GM18520 (cell line): ENCODE data around the gene MKRN2.

Source experiments
- ATAC-seq: cut with Tn5 transposase; IDR thresholded peaks from one replicate; pipeline ENCODE4 v1.9.1; 2021; ENCODE audit not compliant: unreplicated experiment

Gene MKRN2

GRCh38 chr3:12585181-12585580 is 28.3 kb downstream of the MKRN2 start:
- no peak for ATAC-seq

GRCh38 chr3:12585970-12586369 is 29.1 kb downstream of the MKRN2 start:
- no peak for ATAC-seq

- no peak for ATAC-seq
Measured at GRCh38 chr3:12586403-12586802, 29.5 kb downstream of the MKRN2 start.

GRCh38 chr3:12588039-12589009 is 31.4 kb downstream of the MKRN2 start:
- ATAC-seq, result no peak

- no peak for ATAC-seq
Measured at GRCh38 chr3:12590096-12590495, 33.2 kb downstream of the MKRN2 start.

GRCh38 chr3:12591456-12591855 is 34.6 kb downstream of the MKRN2 start:
- no peak for ATAC-seq

- ATAC-seq, result no peak
Measured at GRCh38 chr3:12591997-12592715, 35.3 kb downstream of the MKRN2 start.

- ATAC-seq, result no peak
Measured at GRCh38 chr3:12593473-12593872, 36.6 kb downstream of the MKRN2 start.

GRCh38 chr3:12598890-12599289 is 42.0 kb downstream of the MKRN2 start:
- ATAC-seq, result no peak

- no peak for ATAC-seq
Measured at GRCh38 chr3:12601072-12601471, 44.2 kb downstream of the MKRN2 start.

- no peak for ATAC-seq
Measured at GRCh38 chr3:12603969-12604368, 47.1 kb downstream of the MKRN2 start.

GRCh38 chr3:12608376-12608775 is 51.5 kb downstream of the MKRN2 start:
- no peak for ATAC-seq

GRCh38 chr3:12611117-12611516 is 54.2 kb downstream of the MKRN2 start:
- no peak for ATAC-seq

GRCh38 chr3:12612514-12613226 is 55.8 kb downstream of the MKRN2 start:
- no peak for ATAC-seq

GRCh38 chr3:12613250-12613649 is 56.4 kb downstream of the MKRN2 start:
- no peak for ATAC-seq

- ATAC-seq, result no peak
Measured at GRCh38 chr3:12615266-12615665, 58.4 kb downstream of the MKRN2 start.

GRCh38 chr3:12618426-12618825 is 61.5 kb downstream of the MKRN2 start:
- ATAC-seq, result no peak

GRCh38 chr3:12620305-12620704 is 63.4 kb downstream of the MKRN2 start:
- ATAC-seq, result no peak

- no peak for ATAC-seq
Measured at GRCh38 chr3:12620729-12621128, 63.8 kb downstream of the MKRN2 start.

- ATAC-seq, result no peak
Measured at GRCh38 chr3:12622335-12622734, 65.4 kb downstream of the MKRN2 start.

- no peak for ATAC-seq
Measured at GRCh38 chr3:12624056-12624455, 67.2 kb downstream of the MKRN2 start.
